Measurements from ENCODE around the gene FAM111A. TPM values are rescaled to one million over a fixed set of nuclear protein-coding genes. Genes with fewer than 3 reads are reported as not detected.

The FAM111A gene
- total and polyA plus RNA-seq, 2 donors (not counting 3 experiments of a cell fraction or from before 2014, with no cell fraction given): 20.1 to 57.4 TPM

- Histone ChIP-seq H3K79me2 (ENCODE audit: control insufficient read depth, insufficient read depth, low read length) (no peaks in the 10 kb centered on the region), H3K9ac (replicated peaks; ENCODE audit: extremely low read depth, insufficient read depth, low read length) (no peak overlapping the region), H4K20me1 (replicated peaks; ENCODE audit: control insufficient read depth, extremely low read depth, insufficient read depth, low read length) (no peaks in the 10 kb centered on the region), H3K4me1 (ENCODE audit: control insufficient read depth, extremely low read depth, insufficient read depth, low read length) (no peaks in the 10 kb centered on the region), H3K9me1 (replicated peaks; ENCODE audit: control insufficient read depth, extremely low read depth, insufficient read depth, low read length) (no peaks in the 10 kb centered on the region), H3K9me3 (replicated peaks; ENCODE audit: control insufficient read depth, insufficient read depth, low read length) (no peaks in the 10 kb centered on the region), H3K4me3 (replicated peaks in 1 of 3; ENCODE audit: insufficient read depth in 1 of 3, low read depth in 1 of 3, low read length in 3 of 3) (no peak overlapping the region), H2AFZ (ENCODE audit: low read depth, low read length) (no peak overlapping the region), H3K4me2 (ENCODE audit: insufficient read depth, low read length) (no peak overlapping the region), H3K27me3 (ENCODE audit: control insufficient read depth in 2 of 2, insufficient read depth in 2 of 2, low read length in 2 of 2) (no peaks in the 10 kb centered on the region), H3K36me3 (ENCODE audit: control insufficient read depth in 2 of 2, extremely low read depth in 1 of 2, insufficient read depth in 2 of 2, low read length in 2 of 2) (no peaks in the 10 kb centered on the region), H3K27ac (ENCODE audit: insufficient read depth, low read depth, low read length) (no peak overlapping the region)
- ChIA-PET POLR2A (no interaction called here), CTCF (no interaction called here)
- BruUV-seq (replicated peaks): no TSS peak
- dilution Hi-C loops (cut with MboI; ENCODE audit: extremely low pct_ligation_motif_present, low sequenced_read_pairs): no loop called here
- TF ChIP-seq GATA2 (IDR thresholded peaks at IDR 0.05; ENCODE audit: insufficient read depth, insufficient read length, low read depth, low read length) (no peak), MYC (IDR thresholded peaks at IDR 0.05; ENCODE audit: low read depth, low read length) (no peak), EZH2 (IDR thresholded peaks at IDR 0.05; ENCODE audit: borderline replicate concordance, low read depth, low read length, severe bottlenecking) (no peak), MAX (IDR thresholded peaks at IDR 0.05; ENCODE audit: insufficient read depth, insufficient read length) (no peak), POLR2AphosphoS5 (IDR thresholded peaks at IDR 0.05; ENCODE audit: insufficient read depth, low read depth, low read length) (no peak), CTCF (IDR thresholded peaks at IDR 0.05; ENCODE audit: extremely low read depth in 1 of 2, insufficient read depth in 1 of 2, low read depth in 1 of 2, low read length in 2 of 2) (no peak), POLR2A (IDR thresholded peaks at IDR 0.05; ENCODE audit: low read depth, low read length) (no peak), FOS (IDR thresholded peaks at IDR 0.05; ENCODE audit: borderline replicate concordance, insufficient read depth, low read length) (no peak), JUN (IDR thresholded peaks at IDR 0.05; ENCODE audit: borderline replicate concordance, insufficient read depth, insufficient read length, low read depth) (no peak)
- DNase-seq (ENCODE audit: low read depth, low spot score): no peak
- FAIRE-seq: no peak
- intact Hi-C loops (cut with micrococcal nuclease): no loop called here
Measured at GRCh38 chr11:59117774-59118173, 24.9 kb upstream of the FAM111A start.

Measured in endothelial cell of umbilical vein (primary cell).